HEK293T (cell line): ENCODE data around the gene SH3PXD2B.

Source experiments
- CTCF ChIA-PET: fragments of 350-600 bp; formaldehyde crosslinking; extraction: SDS; loops from one replicate; lab custom pipeline; 2021; ENCODE audit warnings: antibody characterized with exemption, inconsistent platforms; lab: Yijun Ruan, JAX
- POLR2A ChIA-PET: fragments of 350-600 bp; formaldehyde crosslinking; extraction: SDS; loops from one replicate; lab custom pipeline; 2020; ENCODE audit warnings: antibody characterized with exemption, inconsistent platforms; lab: Yijun Ruan, JAX
- DNase-seq: peaks from one replicate; pipeline ENCODE4 v3.0.0; 2012; ENCODE audit warnings: mixed read lengths; ENCODE audit errors: extremely low spot score
- ARNT ChIP-seq: fragments of 450-650 bp; IDR thresholded peaks from 2 replicates; pipeline ENCODE4 v1.6.1; 2017; ENCODE audit warnings: mild to moderate bottlenecking
- BHLHE40 ChIP-seq: fragments of 450-650 bp; IDR thresholded peaks from 2 replicates; pipeline ENCODE4 v1.6.1; 2016; ENCODE audit warnings: mild to moderate bottlenecking, moderate library complexity, borderline replicate concordance
- CTBP1 ChIP-seq: fragments of 450-650 bp; IDR thresholded peaks from 2 replicates; pipeline ENCODE4 v1.6.1; 2016; ENCODE audit warnings: borderline replicate concordance
- ELF4 ChIP-seq: fragments of 450-650 bp; IDR thresholded peaks from 2 replicates; pipeline ENCODE4 v1.6.1; 2017; ENCODE audit warnings: antibody characterized with exemption
- FOXA1 ChIP-seq: fragments of 450-650 bp; IDR thresholded peaks from 2 replicates; pipeline ENCODE4 v1.6.1; 2016; ENCODE audit warnings: mild to moderate bottlenecking
- FOXK2 ChIP-seq: fragments of 450-650 bp; IDR thresholded peaks from 2 replicates; pipeline ENCODE4 v1.6.1; 2016; ENCODE audit warnings: mild to moderate bottlenecking
- FOXM1 ChIP-seq: fragments of 450-650 bp; IDR thresholded peaks from 2 replicates; pipeline ENCODE4 v1.6.1; 2017; ENCODE audit warnings: mild to moderate bottlenecking, borderline replicate concordance
- HDGF ChIP-seq: fragments of 450-650 bp; IDR thresholded peaks from 2 replicates; pipeline ENCODE4 v1.6.1; 2017; ENCODE audit warnings: antibody characterized with exemption, borderline replicate concordance
- L3MBTL2 ChIP-seq: fragments of 450-650 bp; conservative IDR thresholded peaks from 2 replicates; pipeline ENCODE4 v1.6.1; 2016; ENCODE audit warnings: mild to moderate bottlenecking
- LEF1 ChIP-seq: fragments of 450-650 bp; IDR thresholded peaks from 2 replicates; pipeline ENCODE4 v1.6.1; 2017; ENCODE audit warnings: mild to moderate bottlenecking, borderline replicate concordance
- NFRKB ChIP-seq: fragments of 450-650 bp; IDR thresholded peaks from 2 replicates; pipeline ENCODE4 v1.6.1; 2016; ENCODE audit warnings: mild to moderate bottlenecking, moderate library complexity
- SP1 ChIP-seq: fragments of 450-650 bp; IDR thresholded peaks from 2 replicates; pipeline ENCODE4 v1.6.1; 2017
- SUZ12 ChIP-seq: fragments of 450-650 bp; IDR thresholded peaks from 2 replicates; pipeline ENCODE4 v1.6.1; 2016; ENCODE audit warnings: mild to moderate bottlenecking
- TARDBP ChIP-seq: fragments of 450-650 bp; IDR thresholded peaks from 2 replicates; pipeline ENCODE4 v1.6.1; 2016
- ZNF384 ChIP-seq: fragments of 450-650 bp; IDR thresholded peaks from 2 replicates; pipeline ENCODE4 v1.6.1; 2016
- TF ChIP-seq, protein P1 (sequence below): fragments of 450-650 bp; IDR thresholded peaks from 2 replicates; pipeline ENCODE4 v1.6.1; 2016

SH3PXD2B gene

DNA sequence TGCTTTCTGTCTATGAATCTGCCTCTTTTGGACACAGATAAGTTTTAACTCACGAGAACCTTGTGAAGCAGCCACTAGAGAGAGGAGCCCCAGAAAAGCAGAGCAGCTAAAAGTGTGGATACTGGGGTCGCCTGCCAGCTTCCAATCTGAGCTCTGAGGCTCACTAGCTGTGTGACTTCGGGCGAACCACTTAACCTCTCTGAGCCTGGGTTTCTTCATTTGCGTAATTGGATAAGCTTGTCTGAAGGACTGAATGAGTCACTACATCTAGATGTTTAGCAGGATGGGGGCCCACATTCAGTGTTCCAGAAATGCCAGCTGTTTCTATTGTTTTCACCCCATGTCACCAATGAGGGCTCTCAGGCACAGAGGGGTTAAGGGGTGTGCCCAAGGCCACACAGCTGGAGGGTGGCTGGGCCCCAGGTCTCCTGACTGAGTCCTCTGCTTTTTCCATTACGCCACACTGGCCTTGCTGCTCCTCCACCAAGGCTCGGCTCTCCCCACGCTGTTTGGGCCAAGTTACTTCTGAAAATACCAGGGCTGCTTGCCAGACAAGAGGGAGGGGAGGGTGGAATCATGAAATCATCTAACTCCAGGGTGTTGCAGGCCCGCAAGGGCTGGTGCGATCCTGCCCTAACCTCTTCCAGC lies 36.2 kb downstream of the SH3PXD2B start:
- no peak for TF ChIP-seq FOXA1
- TF ChIP-seq TARDBP = no peak
- TF ChIP-seq FOXM1 = no peak
- ChIA-PET POLR2A (interaction anchor here (0.9 kb wide), 1 partner anchor 15 kb away, joined by 3 read pairs; no protein-coding TSS in a partner anchor), CTCF (no interaction called here)
- DNase-seq = no peak

- TF ChIP-seq ZNF384 = no peak
- TF ChIP-seq LEF1 = no peak
- no peak for TF ChIP-seq SP1
- TF ChIP-seq SUZ12 = no peak
- ChIA-PET POLR2A (no interaction called here), CTCF (no interaction called here)
- DNase-seq = no peak
Observed at GRCh38 chr5:172417130-172417841, 37.0 kb downstream of the SH3PXD2B start.

GRCh38 chr5:172415362-172416275 lies 38.7 kb downstream of the SH3PXD2B start:
- POLR2A ChIA-PET = interaction anchor here (0.8 kb wide), 1 partner anchor 12 kb away, joined by 3 read pairs; no protein-coding TSS in a partner anchor
- no peak for DNase-seq
- CTCF ChIA-PET = no interaction called here
- no peak for TF ChIP-seq NFRKB
- TF ChIP-seq FOXA1 = no peak
- TF ChIP-seq SUZ12 = no peak
- TF ChIP-seq L3MBTL2 = no peak
- TF ChIP-seq CTBP1 = no peak
- TF ChIP-seq BHLHE40 = no peak
- TF ChIP-seq LEF1 = no peak
- TF ChIP-seq, protein P1, sequence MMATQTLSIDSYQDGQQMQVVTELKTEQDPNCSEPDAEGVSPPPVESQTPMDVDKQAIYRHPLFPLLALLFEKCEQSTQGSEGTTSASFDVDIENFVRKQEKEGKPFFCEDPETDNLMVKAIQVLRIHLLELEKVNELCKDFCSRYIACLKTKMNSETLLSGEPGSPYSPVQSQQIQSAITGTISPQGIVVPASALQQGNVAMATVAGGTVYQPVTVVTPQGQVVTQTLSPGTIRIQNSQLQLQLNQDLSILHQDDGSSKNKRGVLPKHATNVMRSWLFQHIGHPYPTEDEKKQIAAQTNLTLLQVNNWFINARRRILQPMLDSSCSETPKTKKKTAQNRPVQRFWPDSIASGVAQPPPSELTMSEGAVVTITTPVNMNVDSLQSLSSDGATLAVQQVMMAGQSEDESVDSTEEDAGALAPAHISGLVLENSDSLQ = no peak
- TF ChIP-seq TARDBP = no peak
- TF ChIP-seq SP1 = no peak
- TF ChIP-seq ELF4 = no peak
- no peak for TF ChIP-seq HDGF
- no peak for TF ChIP-seq ZNF384
- no peak for TF ChIP-seq FOXM1
- TF ChIP-seq FOXK2 = no peak
- no peak for TF ChIP-seq ARNT

DNA sequence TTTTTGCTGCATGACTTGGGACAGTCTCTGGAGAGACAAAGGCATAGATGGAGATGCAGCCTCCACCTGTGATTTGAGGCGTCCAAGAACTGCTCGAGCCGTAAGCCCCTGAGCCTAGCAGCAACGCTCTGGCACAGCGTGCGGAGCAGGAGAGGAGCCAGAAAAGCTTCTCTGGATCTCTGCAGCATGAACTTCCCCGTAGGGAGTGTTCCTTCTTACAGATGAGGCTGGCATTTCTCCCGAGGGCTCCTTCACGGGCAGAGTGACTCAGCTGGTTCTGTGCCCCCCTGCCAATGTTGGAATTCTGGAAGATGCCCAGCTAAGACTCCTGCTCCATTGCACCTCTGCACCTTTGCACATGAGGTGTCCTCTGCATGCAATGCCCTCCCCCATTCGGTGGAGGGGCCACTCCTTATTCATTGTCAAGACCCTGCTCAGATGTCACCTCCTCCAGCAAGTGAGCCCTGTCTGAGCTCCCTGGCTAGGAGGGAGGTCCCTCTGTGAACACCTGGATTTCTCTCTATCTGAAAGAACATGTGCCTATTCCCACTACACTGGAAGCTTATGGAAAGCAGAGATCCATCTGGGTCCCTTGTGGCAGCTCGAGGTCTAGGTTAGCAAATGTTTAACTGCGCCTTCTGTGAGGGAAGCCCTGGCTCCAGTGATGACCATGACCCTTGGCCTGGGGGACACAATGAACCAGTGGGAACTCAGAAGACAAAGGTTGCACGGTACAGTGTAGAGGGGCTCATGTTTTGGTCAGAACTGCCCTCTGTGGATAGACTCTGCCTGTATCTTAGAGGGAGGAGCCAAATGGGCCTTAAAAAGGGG lies 39.6 kb downstream of the SH3PXD2B start:
- ChIA-PET POLR2A (interaction anchor here (1.4 kb wide), 1 partner anchor 12 kb away, joined by 3 read pairs; no protein-coding TSS in a partner anchor), CTCF (interaction anchor here (1.0 kb wide), 1 partner anchor 9 kb away, joined by 9 read pairs; no protein-coding TSS in a partner anchor)
- no peak for TF ChIP-seq ELF4
- TF ChIP-seq FOXM1 = no peak
- no peak for TF ChIP-seq CTBP1
- TF ChIP-seq FOXK2 = no peak
- no peak for TF ChIP-seq SP1
- TF ChIP-seq L3MBTL2 = no peak
- TF ChIP-seq, protein P1 = no peak
- TF ChIP-seq HDGF = no peak
- TF ChIP-seq ARNT = no peak
- TF ChIP-seq FOXA1 = no peak
- no peak for TF ChIP-seq NFRKB
- no peak for TF ChIP-seq LEF1
- no peak for TF ChIP-seq BHLHE40
- no peak for TF ChIP-seq ZNF384
- no peak for TF ChIP-seq TARDBP
- TF ChIP-seq SUZ12 = no peak
- DNase-seq = no peak

DNA sequence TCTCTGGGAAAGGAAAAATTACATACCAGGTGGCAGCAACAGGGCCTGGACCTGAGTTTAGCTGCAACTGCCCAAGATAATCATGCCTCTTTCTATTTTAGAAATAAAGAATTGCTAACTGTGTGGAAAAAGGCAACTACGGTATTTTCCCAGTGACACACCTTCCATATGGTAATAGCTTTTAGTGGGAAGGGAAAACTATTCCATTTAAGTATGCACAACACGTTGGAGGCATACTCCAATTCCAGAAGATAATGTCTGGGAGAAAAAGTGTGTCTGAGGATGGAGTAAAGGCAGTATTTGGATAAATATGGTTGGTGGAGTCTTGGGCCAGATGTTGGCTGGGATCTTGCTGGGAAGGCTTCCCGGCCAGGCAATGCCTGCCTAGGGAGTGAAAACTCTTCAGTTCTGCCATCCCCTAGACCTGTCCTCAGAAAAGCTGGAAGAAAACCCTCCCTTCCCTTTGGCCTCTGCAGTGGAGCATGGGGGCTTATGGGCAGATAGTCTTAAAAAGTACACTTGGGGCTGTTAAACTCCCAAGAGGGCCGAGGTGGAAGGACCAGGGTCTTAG lies 40.6 kb downstream of the SH3PXD2B start:
- ChIA-PET CTCF (interaction anchor here (1.0 kb wide), 1 partner anchor 8 kb away, joined by 9 read pairs; no protein-coding TSS in a partner anchor), POLR2A (interaction anchor here (1.4 kb wide), 1 partner anchor 11 kb away, joined by 3 read pairs; no protein-coding TSS in a partner anchor)
- DNase-seq = no peak
- TF ChIP-seq NFRKB (no peak), FOXK2 (no peak)
